ENCODE data around the gene MAGI3.
"Not testable (repeated sequence)": the region's sequence is repeated elsewhere in the genome, so short reads cannot be mapped to it uniquely, and the experiment has no call there.

MAGI3 gene

DNA sequence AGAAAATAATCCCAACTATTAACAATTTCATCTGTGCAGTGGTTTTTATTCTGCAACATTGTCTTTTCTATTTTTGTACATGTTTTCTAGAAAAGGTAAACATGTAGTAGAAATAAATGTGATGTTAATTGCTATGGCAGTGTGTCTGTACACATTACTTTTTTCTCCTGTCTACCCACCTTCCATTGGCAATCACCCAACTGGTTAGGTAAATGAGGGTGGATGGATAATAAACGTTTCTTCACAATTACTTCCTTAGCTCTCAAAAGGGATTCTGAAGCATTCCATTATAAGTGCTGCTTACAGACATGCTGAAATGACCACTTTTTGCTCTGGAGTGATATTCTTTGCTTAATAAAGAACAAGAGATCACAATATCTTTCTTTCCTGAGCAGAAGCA lies 61.4 kb downstream of the MAGI3 start:
- no peak for DNase-seq

GRCh38 chr1:113452921-113453770 lies 62.8 kb downstream of the MAGI3 start:
- peak in 1 of 2 donors; percentile 16 for DNase-seq

GRCh38 chr1:113453771-113454083 lies 63.4 kb downstream of the MAGI3 start:
- DNase-seq, result no peak

DNA sequence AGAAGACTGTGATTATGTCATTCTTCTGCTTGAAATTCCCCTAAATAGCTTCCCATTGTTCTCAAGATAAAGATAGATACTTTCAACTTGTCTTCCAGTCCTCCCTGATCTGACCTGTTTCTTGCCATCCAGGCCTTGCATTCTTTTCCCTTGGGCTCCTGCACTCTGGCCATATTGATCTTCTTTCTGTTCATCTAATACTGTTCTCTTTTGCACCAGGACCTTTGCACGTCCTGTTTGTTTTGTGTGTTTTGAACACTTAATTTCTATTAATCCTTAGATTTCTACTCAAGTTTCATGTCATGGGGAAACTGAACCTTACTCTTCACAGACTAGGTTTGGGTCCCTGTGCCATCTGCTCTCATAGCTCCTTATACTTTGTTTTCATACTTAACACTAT lies 65.1 kb downstream of the MAGI3 start:
- no peak for DNase-seq

GRCh38 chr1:113456967-113457366 lies 66.7 kb downstream of the MAGI3 start:
- peak in 1 of 2 donors; percentile 5 for DNase-seq

DNA sequence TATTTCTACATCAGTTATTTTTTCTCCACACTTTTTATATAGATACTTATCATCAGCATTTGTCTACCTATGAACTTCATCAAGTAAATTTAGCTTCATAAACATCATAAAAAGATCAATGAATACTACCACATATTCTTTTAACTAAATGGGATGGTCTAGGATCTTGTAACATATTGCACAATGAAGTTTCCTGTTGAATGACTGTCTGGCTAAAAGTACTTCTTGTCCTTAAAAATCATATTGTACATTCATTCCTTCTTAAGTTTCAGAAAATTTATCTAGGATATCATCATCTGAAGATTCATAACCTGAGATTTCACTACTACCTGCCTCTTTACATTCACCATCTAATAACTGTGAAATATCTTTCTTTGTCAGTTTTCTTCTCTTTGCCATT lies 69.0 kb downstream of the MAGI3 start:
- no peak for DNase-seq

- DNase-seq, result no peak
These were observed 77.7 kb downstream of the MAGI3 start for GRCh38 chr1:113467991-113468390.

DNA sequence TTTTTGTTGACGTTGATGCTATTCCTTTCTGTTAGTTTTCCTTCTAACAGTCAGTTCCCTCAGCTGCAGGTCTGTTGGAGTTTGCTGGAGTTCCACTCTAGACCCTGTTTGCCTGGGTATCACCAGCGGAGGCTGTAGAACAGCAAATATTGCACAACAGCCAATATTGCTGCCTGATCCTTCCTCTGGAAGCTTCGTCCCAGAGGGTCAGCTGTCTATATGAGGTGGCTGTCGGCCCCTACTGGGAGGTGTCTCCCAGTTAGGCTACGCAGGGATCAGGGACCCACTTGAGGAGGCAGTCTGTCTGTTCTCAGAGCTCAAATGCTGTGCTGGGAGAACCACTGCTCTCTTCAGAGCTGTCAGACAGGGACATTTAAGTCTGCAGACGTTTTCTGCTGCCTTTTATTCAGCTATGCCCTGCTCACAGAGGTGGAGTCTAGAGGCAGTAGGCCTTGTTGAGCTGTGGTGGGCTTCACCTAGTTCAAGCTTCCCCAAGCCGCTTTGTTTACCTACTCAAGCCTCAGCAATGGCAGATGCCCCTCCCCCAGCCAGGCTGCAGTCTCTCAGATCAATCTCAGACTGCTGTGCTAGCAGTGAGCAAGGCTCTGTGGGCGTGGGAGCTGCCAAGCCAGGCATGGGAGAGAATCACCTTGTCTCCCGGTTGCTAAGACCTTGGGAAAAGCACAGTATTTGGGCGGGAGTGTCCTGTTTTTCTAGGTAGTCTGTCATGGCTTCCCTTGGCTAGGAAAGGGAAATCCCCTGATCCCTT lies 88.3 kb downstream of the MAGI3 start:
- not testable (repeated sequence) for DNase-seq

DNA sequence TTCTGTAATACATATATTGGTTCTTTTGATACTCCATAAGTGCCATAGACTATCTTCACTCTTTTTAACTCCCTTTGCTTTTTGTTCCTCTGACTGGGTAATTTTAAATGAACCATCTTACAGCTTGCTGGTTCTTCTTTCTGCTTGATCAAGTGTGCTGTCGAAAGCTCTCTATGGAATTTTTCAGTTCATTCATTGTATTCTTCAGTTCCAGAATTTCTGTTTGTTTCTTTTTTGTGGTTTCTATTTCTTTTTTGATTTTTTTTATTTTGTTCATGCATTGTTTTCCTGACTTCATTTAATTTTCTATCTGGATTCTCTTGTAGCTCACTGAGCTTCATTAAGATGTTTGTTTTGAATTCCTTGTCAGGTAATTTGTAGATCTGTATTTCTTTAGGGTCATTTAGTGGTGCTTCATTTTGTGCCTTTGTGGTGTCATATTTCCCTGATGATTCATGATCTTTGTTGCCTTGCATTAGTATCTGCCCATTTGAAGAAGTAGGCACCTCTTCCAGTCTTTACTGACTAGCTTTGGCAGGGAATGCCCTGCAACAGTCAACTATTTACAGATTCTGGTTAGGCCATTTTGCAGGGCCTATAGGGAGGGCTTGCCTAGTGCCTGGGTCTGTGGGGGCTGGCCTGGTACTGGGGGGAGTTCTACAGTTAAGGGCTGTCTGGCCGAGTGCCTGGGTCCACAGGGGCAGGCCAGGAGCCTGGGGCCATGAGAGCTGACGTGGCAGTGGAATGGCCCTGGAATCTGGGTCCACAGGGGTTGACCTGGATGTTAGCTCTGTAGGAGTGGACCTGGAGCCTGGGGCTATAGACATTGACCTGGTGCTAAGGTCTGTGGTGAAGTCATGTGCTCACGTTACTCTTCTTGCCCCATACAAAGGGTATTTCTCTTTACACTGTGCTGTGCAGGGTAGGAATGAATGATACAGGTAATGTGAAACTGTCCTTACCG lies 89.7 kb downstream of the MAGI3 start:
- no peak for DNase-seq

- DNase-seq, result not testable (repeated sequence)
These were observed 94.8 kb downstream of the MAGI3 start for GRCh38 chr1:113485131-113485530.

DNA sequence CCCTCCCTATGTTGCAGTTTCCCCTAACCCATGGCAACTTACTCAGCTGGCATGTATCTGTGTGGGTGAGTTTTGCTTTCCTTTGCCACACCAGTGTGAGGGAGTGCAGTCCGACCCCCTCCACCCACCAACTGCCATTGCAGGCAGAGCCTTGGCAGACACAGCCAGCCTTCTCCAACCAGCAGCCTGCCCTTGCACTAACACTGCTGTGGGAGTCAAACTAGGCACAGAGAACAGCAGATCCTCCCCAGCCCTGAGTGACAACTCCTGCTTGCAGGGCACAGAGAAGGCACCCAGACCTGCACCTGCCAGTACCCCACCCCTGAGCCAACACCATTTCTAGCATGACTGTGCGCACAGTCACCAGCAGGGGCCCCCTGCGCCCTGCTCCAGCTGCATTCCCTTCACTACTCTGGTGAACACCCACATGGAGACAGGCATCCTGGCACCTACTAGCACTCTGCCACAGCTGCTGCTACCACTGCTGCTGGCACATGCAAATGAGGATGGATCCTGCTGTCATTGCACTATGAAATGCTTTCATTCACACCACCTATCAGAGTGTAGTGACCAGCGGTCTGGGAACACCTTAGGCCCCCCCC lies 98.4 kb downstream of the MAGI3 start:
- DNase-seq, result no peak

GRCh38 chr1:113490384-113490783 lies 100.1 kb downstream of the MAGI3 start:
- DNase-seq, result no peak

DNA sequence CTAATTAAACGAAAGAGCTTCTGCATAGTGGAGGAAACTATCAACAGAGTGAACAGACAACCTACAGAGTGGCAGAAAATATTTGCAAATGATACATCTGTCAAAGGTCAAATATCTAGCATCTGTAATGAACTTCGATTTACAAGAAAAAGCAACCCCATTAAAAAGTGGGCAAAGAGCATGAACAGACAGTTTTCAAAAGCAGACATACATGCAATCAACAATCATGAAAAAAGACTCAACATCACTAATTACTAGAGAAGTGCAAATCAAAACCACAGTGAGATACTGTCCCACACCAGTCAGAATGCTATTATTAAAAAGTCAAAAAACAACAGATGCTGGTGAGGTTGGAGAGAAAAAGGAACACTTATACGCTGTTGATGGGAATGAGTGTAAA lies 103.2 kb downstream of the MAGI3 start:
- DNase-seq, result no peak

GRCh38 chr1:113505357-113505756 lies 115.0 kb downstream of the MAGI3 start:
- no peak for DNase-seq

GRCh38 chr1:113507552-113508214 lies 117.4 kb downstream of the MAGI3 start:
- DNase-seq, result no peak

- DNase-seq, result no peak
These were observed 118.2 kb downstream of the MAGI3 start for GRCh38 chr1:113508364-113509164.

- DNase-seq, result not testable (repeated sequence)
These were observed 119.5 kb downstream of the MAGI3 start for GRCh38 chr1:113509766-113510165.

DNA sequence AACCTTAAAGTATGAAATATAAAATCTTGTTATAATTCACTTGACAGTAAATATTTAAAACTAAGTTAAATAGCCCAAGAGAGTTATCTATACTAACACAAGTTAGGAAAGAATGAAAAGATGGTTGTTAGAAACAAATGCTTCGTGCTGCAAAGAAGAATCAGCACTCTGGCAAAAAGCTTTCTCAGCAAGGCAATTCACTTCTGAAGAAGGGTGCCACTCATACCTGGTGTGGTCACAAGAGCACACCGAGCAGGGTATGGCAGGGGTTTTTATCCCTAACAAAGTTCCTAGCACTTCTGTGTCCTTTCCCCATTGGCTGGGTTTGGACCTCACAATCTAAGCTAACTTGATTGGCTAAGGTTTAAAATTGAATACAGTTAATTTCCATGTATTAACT lies 121.0 kb downstream of the MAGI3 start:
- no peak for DNase-seq

DNA sequence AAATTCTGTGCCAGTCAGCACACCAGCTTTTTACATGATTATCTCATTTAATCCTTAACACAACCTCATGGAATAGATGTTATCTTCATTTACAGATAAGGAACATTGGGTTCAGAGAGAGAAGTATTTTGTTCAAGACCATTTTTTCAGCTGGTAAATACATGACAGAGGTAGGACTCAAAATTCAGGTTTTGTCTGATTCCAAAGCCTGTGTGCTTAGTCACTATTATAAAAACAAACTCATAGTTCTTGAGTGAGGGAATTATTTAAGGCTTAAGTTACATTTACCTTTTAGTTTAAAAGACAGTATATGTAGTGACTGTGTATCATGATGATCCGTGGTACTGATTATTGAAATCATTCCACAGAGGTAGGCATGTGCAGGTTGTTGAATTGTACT lies 125.2 kb downstream of the MAGI3 start:
- no peak for DNase-seq

DNA sequence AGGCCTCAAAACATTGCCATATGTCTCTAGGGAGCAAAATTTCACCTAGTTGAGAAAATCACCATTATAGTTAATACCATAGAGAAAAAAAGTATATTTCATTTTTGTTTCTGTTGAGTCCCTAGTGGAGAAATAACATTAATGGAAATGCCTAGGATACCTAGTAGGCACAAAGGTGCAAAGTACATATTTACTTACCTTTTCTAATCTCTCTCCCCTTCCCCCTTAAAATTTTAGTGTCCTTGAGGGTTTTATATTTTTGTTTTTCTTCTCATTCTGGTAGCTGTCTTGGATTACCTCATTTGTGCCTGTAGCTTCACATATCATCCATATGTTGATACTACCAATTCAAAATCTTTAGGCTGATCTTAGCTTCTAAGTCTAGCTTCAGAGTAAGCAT lies 127.0 kb downstream of the MAGI3 start:
- no peak for DNase-seq

DNA sequence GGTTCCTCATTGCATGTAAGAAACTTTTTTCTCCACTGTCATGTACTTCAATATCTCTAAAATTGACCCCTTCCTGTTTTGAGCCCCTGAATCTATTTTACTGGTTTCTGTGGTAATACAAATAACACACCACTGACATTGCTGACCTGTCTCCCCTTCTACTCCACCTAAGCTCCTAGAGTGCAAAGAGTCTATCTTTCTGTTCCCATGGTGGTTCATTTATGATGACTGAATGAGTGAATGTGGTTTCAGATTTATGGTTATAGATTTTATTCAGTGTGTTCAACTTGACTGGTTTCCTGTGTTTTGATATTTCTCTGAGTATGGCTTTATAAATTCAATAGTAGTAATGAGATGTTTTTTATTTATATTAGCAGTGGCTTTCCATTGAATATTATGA lies 127.7 kb downstream of the MAGI3 start:
- no peak for DNase-seq
